ENCODE results near the gene PSAPL1. TPM values are rescaled to one million over a fixed set of nuclear protein-coding genes. Genes with fewer than 3 reads are reported as not detected.

PSAPL1 gene
- total RNA-seq, 1 experiment from 2014 or later = not detected

DNA sequence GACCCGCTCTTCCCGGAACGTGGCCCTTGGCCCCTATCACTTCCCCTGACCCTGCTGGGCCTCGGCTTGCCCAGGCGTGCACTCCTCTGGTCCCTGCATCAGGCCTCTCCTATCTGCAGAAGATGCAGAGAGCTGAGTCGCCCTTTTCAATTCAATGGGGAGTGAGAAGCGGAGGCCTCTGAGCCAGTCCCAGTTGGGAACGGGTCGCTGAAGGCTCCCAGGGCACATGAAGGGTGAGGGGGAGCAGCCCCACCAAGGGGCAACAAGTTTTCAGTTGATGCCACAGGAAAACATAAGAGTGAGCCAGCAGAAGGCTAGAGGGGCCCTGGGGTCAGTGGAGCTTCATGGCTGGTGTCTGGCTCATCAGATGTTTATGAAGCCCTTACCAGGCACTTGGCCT, 17.1 kb downstream of the PSAPL1 start:
- no peaks in the 10 kb centered on the region for H3K4me1 ChIP-seq (ENCODE audit: control insufficient read depth, insufficient read depth, low read length)
- TF ChIP-seq TCF7L2 (IDR thresholded peaks at IDR 0.05; ENCODE audit: low read depth, low read length) = no peak
- TF ChIP-seq POLR2AphosphoS5 (IDR thresholded peaks at IDR 0.05; ENCODE audit: low read depth, low read length) = no peak
- TF ChIP-seq, protein P1, sequence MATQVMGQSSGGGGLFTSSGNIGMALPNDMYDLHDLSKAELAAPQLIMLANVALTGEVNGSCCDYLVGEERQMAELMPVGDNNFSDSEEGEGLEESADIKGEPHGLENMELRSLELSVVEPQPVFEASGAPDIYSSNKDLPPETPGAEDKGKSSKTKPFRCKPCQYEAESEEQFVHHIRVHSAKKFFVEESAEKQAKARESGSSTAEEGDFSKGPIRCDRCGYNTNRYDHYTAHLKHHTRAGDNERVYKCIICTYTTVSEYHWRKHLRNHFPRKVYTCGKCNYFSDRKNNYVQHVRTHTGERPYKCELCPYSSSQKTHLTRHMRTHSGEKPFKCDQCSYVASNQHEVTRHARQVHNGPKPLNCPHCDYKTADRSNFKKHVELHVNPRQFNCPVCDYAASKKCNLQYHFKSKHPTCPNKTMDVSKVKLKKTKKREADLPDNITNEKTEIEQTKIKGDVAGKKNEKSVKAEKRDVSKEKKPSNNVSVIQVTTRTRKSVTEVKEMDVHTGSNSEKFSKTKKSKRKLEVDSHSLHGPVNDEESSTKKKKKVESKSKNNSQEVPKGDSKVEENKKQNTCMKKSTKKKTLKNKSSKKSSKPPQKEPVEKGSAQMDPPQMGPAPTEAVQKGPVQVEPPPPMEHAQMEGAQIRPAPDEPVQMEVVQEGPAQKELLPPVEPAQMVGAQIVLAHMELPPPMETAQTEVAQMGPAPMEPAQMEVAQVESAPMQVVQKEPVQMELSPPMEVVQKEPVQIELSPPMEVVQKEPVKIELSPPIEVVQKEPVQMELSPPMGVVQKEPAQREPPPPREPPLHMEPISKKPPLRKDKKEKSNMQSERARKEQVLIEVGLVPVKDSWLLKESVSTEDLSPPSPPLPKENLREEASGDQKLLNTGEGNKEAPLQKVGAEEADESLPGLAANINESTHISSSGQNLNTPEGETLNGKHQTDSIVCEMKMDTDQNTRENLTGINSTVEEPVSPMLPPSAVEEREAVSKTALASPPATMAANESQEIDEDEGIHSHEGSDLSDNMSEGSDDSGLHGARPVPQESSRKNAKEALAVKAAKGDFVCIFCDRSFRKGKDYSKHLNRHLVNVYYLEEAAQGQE (IDR thresholded peaks at IDR 0.05; ENCODE audit: insufficient read depth in 1 of 2, low read depth in 2 of 2, low read length in 1 of 2) = no peak
- no peak for TF ChIP-seq SIN3A (IDR thresholded peaks at IDR 0.05; ENCODE audit: borderline replicate concordance, insufficient read depth, low read depth, low read length)
- TF ChIP-seq, protein P2, sequence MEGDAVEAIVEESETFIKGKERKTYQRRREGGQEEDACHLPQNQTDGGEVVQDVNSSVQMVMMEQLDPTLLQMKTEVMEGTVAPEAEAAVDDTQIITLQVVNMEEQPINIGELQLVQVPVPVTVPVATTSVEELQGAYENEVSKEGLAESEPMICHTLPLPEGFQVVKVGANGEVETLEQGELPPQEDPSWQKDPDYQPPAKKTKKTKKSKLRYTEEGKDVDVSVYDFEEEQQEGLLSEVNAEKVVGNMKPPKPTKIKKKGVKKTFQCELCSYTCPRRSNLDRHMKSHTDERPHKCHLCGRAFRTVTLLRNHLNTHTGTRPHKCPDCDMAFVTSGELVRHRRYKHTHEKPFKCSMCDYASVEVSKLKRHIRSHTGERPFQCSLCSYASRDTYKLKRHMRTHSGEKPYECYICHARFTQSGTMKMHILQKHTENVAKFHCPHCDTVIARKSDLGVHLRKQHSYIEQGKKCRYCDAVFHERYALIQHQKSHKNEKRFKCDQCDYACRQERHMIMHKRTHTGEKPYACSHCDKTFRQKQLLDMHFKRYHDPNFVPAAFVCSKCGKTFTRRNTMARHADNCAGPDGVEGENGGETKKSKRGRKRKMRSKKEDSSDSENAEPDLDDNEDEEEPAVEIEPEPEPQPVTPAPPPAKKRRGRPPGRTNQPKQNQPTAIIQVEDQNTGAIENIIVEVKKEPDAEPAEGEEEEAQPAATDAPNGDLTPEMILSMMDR (IDR thresholded peaks at IDR 0.05) = no peak
- no peaks in the 10 kb centered on the region for H3K9me3 ChIP-seq (ENCODE audit: control insufficient read depth, insufficient read depth, low read depth, low read length)
- DNase-seq (ENCODE audit: low read depth, low spot score) (no peak), ATAC-seq (no peak)
- ChIA-PET CTCF (no interaction called here), POLR2A (no interaction called here)
- no peaks in the 10 kb centered on the region for H3K36me3 ChIP-seq (ENCODE audit: control insufficient read depth, insufficient read depth, low read length)
- no TSS peak for BruUV-seq (replicated peaks)
- H3K27ac ChIP-seq (ENCODE audit: low read length) = no peak overlapping the region
- H3K27me3 ChIP-seq (ENCODE audit: control insufficient read depth, insufficient read depth, low read length) = no peaks in the 10 kb centered on the region
- intact Hi-C loops (cut with micrococcal nuclease; ENCODE audit: unreplicated experiment) = no loop called here
- H3K4me3 ChIP-seq (ENCODE audit: low read depth in 2 of 2, low read length in 2 of 2) = no peak overlapping the region
- in situ Hi-C loops (cut with HindIII; ENCODE audit: low pct_unique_long_range_greater_than_20kb, low sequenced_read_pairs) = no loop called here

DNA sequence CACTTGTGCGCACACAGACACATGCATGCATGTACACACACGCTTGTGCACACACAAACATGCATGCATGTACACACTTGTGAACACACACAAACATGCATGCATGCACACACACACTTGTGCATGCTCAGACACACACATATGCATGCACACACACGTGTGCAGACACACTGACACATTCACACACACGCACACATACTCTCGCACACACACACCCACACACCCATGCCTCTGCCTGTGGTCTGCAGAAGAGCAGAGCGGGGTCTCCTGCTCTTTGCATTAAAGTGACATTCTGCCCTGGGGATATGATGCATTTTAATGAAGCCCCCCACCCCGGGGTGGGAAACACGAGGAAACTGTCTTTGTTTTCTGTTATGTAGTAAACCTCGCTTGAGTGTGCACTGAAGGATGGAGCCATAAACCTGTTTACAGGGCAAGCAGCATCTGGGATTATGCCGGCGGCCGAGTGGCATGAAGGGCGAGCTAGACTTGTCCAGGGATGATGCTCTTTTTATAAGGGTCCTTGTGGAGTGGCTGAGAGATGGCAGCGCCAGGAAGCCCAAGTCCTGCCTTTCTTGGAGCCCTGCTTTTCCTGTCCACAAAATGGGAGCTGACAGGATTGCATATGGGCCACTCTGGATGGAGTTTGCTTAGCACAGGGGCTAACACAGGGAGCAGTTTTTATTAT, 17.8 kb downstream of the PSAPL1 start:
- ChIA-PET POLR2A (no interaction called here), CTCF (no interaction called here)
- no peak overlapping the region for H3K27ac ChIP-seq (ENCODE audit: low read length)
- no peak for ATAC-seq
- in situ Hi-C loops (cut with HindIII; ENCODE audit: low pct_unique_long_range_greater_than_20kb, low sequenced_read_pairs) (no loop called here), intact Hi-C loops (cut with micrococcal nuclease; ENCODE audit: unreplicated experiment) (no loop called here)
- no peaks in the 10 kb centered on the region for H3K36me3 ChIP-seq (ENCODE audit: control insufficient read depth, insufficient read depth, low read length)
- BruUV-seq (replicated peaks) = no TSS peak
- no peaks in the 10 kb centered on the region for H3K9me3 ChIP-seq (ENCODE audit: control insufficient read depth, insufficient read depth, low read depth, low read length)
- DNase-seq (ENCODE audit: low read depth, low spot score) = no peak
- no peaks in the 10 kb centered on the region for H3K27me3 ChIP-seq (ENCODE audit: control insufficient read depth, insufficient read depth, low read length)
- H3K4me3 ChIP-seq (ENCODE audit: low read depth in 2 of 2, low read length in 2 of 2) = no peak overlapping the region
- H3K4me1 ChIP-seq (ENCODE audit: control insufficient read depth, insufficient read depth, low read length) = no peaks in the 10 kb centered on the region
- TF ChIP-seq POLR2AphosphoS5 (IDR thresholded peaks at IDR 0.05; ENCODE audit: low read depth, low read length) (no peak), TCF7L2 (IDR thresholded peaks at IDR 0.05; ENCODE audit: low read depth, low read length) (no peak), SIN3A (IDR thresholded peaks at IDR 0.05; ENCODE audit: borderline replicate concordance, insufficient read depth, low read depth, low read length) (no peak)
- TF ChIP-seq, protein P2 (IDR thresholded peaks at IDR 0.05) = no peak
- TF ChIP-seq, protein P1 (IDR thresholded peaks at IDR 0.05; ENCODE audit: insufficient read depth in 1 of 2, low read depth in 2 of 2, low read length in 1 of 2) = no peak
